H9 (cell line): ENCODE data around the gene HGS. TPM values are rescaled to one million over a fixed set of nuclear protein-coding genes. Genes with fewer than 3 reads are reported as not detected.

Experiments
- DNase-seq: peaks from one replicate; pipeline ENCODE4 v3.0.0-alpha.2; 2017
- H2AFZ ChIP-seq: one replicate; pipeline ENCODE4 v1.6.1; 2013; ENCODE audit warnings: mild to moderate bottlenecking, low read length, control low read depth, moderate library complexity
- H2AK5ac ChIP-seq: 2 replicates; pipeline ENCODE4 v1.6.1; 2013; ENCODE audit warnings: low read length, control low read depth, mixed read lengths; ENCODE audit not compliant: insufficient read length
- H2BK120ac ChIP-seq: one replicate; pipeline ENCODE4 v1.6.1; 2013; ENCODE audit warnings: low read depth, mild to moderate bottlenecking, low read length, control low read depth, inconsistent platforms; ENCODE audit not compliant: poor library complexity, severe bottlenecking
- H2BK12ac ChIP-seq: 2 replicates; pipeline ENCODE4 v1.6.1; 2013; ENCODE audit warnings: low read length, control low read depth, mixed read lengths, low read depth; ENCODE audit not compliant: insufficient read length
- H2BK15ac ChIP-seq: 2 replicates; pipeline ENCODE4 v1.6.1; 2013; ENCODE audit warnings: low read depth, low read length, control low read depth
- H2BK20ac ChIP-seq: one replicate; pipeline ENCODE4 v1.6.1; 2013; ENCODE audit warnings: low read depth, mild to moderate bottlenecking, low read length, control low read depth, inconsistent platforms; ENCODE audit not compliant: poor library complexity, severe bottlenecking
- H2BK5ac ChIP-seq: 2 replicates; pipeline ENCODE4 v1.6.1; 2013; ENCODE audit warnings: low read length, control low read depth, mixed read lengths; ENCODE audit not compliant: insufficient read length
- H3K14ac ChIP-seq: 2 replicates; pipeline ENCODE4 v1.6.1; 2013; ENCODE audit warnings: low read length, control low read depth; ENCODE audit not compliant: insufficient read depth
- H3K18ac ChIP-seq: 2 replicates; pipeline ENCODE4 v1.6.1; 2013; ENCODE audit warnings: low read depth, mild to moderate bottlenecking, mixed read lengths, low read length, control low read depth; ENCODE audit not compliant: insufficient read length
- H3K23ac ChIP-seq: 2 replicates; pipeline ENCODE4 v1.6.1; 2013; ENCODE audit warnings: low read length, control low read depth, mixed read lengths, low read depth; ENCODE audit not compliant: insufficient read length
- H3K23me2 ChIP-seq: 2 replicates; pipeline ENCODE4 v1.6.1; 2013; ENCODE audit warnings: low read depth, mild to moderate bottlenecking, mixed read lengths, low read length, control low read depth; ENCODE audit not compliant: insufficient read length, poor library complexity, severe bottlenecking
- H3K27ac ChIP-seq: 2 replicates; pipeline ENCODE4 v1.5.1; 2013; ENCODE audit warnings: low read length, control low read depth, mixed read lengths, low read depth; ENCODE audit not compliant: insufficient read length
- H3K27me3 ChIP-seq: 2 replicates; pipeline ENCODE4 v1.6.1; 2013; ENCODE audit warnings: low read length, control low read depth, inconsistent platforms; ENCODE audit not compliant: insufficient read depth
- H3K4ac ChIP-seq: 2 replicates; pipeline ENCODE4 v1.6.1; 2013; ENCODE audit warnings: low read depth, mild to moderate bottlenecking, control low read depth, inconsistent platforms, low read length, moderate library complexity
- H3K4me1 ChIP-seq: 2 replicates; pipeline ENCODE4 v1.6.1; 2013; ENCODE audit warnings: low read length, control low read depth, inconsistent platforms; ENCODE audit not compliant: insufficient read depth
- H3K4me2 ChIP-seq: 2 replicates; pipeline ENCODE4 v1.6.1; 2013; ENCODE audit warnings: low read length, control low read depth, mixed read lengths; ENCODE audit not compliant: insufficient read length, insufficient read depth
- H3K56ac ChIP-seq: 2 replicates; pipeline ENCODE4 v1.6.1; 2013; ENCODE audit warnings: low read depth, mild to moderate bottlenecking, mixed read lengths, low read length, control low read depth; ENCODE audit not compliant: insufficient read length
- H3K79me1 ChIP-seq: 2 replicates; pipeline ENCODE4 v1.6.1; 2013; ENCODE audit warnings: low read depth, mild to moderate bottlenecking, moderate library complexity, low read length, control low read depth, inconsistent platforms; ENCODE audit not compliant: insufficient read depth, poor library complexity, severe bottlenecking
- H3K79me2 ChIP-seq: 2 replicates; pipeline ENCODE4 v1.6.1; 2013; ENCODE audit warnings: low read length, control low read depth, inconsistent platforms; ENCODE audit not compliant: insufficient read depth
- H3K9ac ChIP-seq: 2 replicates; pipeline ENCODE4 v1.6.1; 2013; ENCODE audit warnings: low read length, control low read depth, mixed read lengths; ENCODE audit not compliant: insufficient read length; ENCODE audit errors: extremely low read depth
- H3K9me3 ChIP-seq: one replicate; pipeline ENCODE4 v1.6.1; 2013; ENCODE audit warnings: low read depth, low read length, inconsistent platforms; ENCODE audit not compliant: control insufficient read depth
- H3T11ph ChIP-seq: one replicate; pipeline ENCODE4 v1.6.1; 2013; ENCODE audit warnings: mild to moderate bottlenecking, low read length, control low read depth, inconsistent platforms
- H4K20me1 ChIP-seq: one replicate; pipeline ENCODE4 v1.6.1; 2013; ENCODE audit not compliant: control insufficient read depth, insufficient read length, insufficient read depth
- H4K5ac ChIP-seq: 2 replicates; pipeline ENCODE4 v1.6.1; 2013; ENCODE audit warnings: low read depth, mild to moderate bottlenecking, mixed read lengths, low read length, control low read depth; ENCODE audit not compliant: insufficient read length
- H4K8ac ChIP-seq: replicated peaks from 2 replicates; pipeline ENCODE4 v1.6.1; 2013; ENCODE audit warnings: low read length, control low read depth, mixed read lengths, low read depth; ENCODE audit not compliant: insufficient read length
- H4K91ac ChIP-seq: 2 replicates; pipeline ENCODE4 v1.6.1; 2013; ENCODE audit warnings: low read depth, mild to moderate bottlenecking, moderate library complexity, mixed read lengths, low read length, control low read depth; ENCODE audit not compliant: insufficient read length
- H3K27ac Mint-ChIP-seq, 3 experiments: 2 replicates in 2 of 3; 3 replicates in 1 of 3; pipeline ENCODE4 v1.8.0; 2020 to 2021; ENCODE audit warnings: mixed read lengths in 3 of 3, mild to moderate bottlenecking in 1 of 3, moderate library complexity in 1 of 3
- H3K27me3 Mint-ChIP-seq: 2 replicates; pipeline ENCODE4 v1.8.0; 2021; ENCODE audit warnings: low read depth, mild to moderate bottlenecking, moderate library complexity, mixed read lengths
- H3K36me3 Mint-ChIP-seq, 3 experiments: 2 replicates in 2 of 3; 3 replicates in 1 of 3; pipeline ENCODE4 v1.8.0; 2020 to 2021; ENCODE audit warnings: low read depth in 3 of 3, mixed read lengths in 3 of 3; ENCODE audit not compliant: insufficient read depth in 1 of 3
- H3K4me1 Mint-ChIP-seq, 2 experiments: 2 replicates each; pipeline ENCODE4 v1.8.0; 2020; ENCODE audit warnings: mixed read lengths in 2 of 2
- H3K4me3 Mint-ChIP-seq, 2 experiments: 2 replicates in 1 of 2; 3 replicates in 1 of 2; pipeline ENCODE4 v1.8.0; 2020 to 2021; ENCODE audit warnings: mild to moderate bottlenecking in 2 of 2, mixed read lengths in 2 of 2, moderate library complexity in 1 of 2
- H3K9me3 Mint-ChIP-seq, 2 experiments: 2 replicates in 1 of 2; 3 replicates in 1 of 2; pipeline ENCODE4 v1.8.0; 2020; ENCODE audit warnings: mild to moderate bottlenecking in 2 of 2, mixed read lengths in 2 of 2, moderate library complexity in 1 of 2
- CTCF ChIP-seq: fragments of 200-600 bp; sonication (generic); conservative IDR thresholded peaks from 3 replicates; pipeline ENCODE4 v1.8.0; 2021; ENCODE audit warnings: antibody characterized with exemption, mild to moderate bottlenecking
- WGBS: extraction: QIAGEN DNeasy Blood & Tissue Kit; methylation state at CpG from one replicate; pipeline ENCODE4 v1.1.7; 2013; ENCODE audit warnings: missing lambda C conversion rate, low lambda C conversion rate, mixed read lengths; ENCODE audit not compliant: insufficient read length; ENCODE audit errors: extremely low coverage; 5-methylcytosine and 5-hydroxymethylcytosine counted together
- total RNA-seq: library from RNA; stranded (reverse); gene quantifications from 2 replicates; pipeline ENCODE4 v1.2.1, GENCODE V29; 2021

Gene HGS
- total RNA-seq, 1 experiment from 2014 or later: 106 TPM

- Histone ChIP-seq H4K5ac (no peak overlapping the region), H4K20me1 (no peaks in the 10 kb centered on the region), H3K4me2 (no peak overlapping the region), H2AK5ac (no peak overlapping the region), H4K8ac (no peak overlapping the region), H3K56ac (no peak overlapping the region), H3K4ac (no peak overlapping the region), H3K14ac (no peak overlapping the region), H3K18ac (no peak overlapping the region), H3K23me2 (peaks cover 23% of the 10 kb centered on the region), H3T11ph (no peak overlapping the region), H3K9me3 (no peaks in the 10 kb centered on the region), H3K27me3 (no peaks in the 10 kb centered on the region), H3K79me1 (peaks cover 8% of the 10 kb centered on the region), H2BK12ac (no peak overlapping the region), H3K4me1 (0 out of 2 replicates have a peak, but pooled peaks cover 4% of the 10 kb centered on the region), H4K91ac (no peak overlapping the region), H3K27ac (no peak overlapping the region), H2BK15ac (no peak overlapping the region), H3K79me2 (peaks cover 8% of the 10 kb centered on the region; the same call in 1 of the 2 replicates), H2AFZ (no peak overlapping the region), H2BK20ac (no peak overlapping the region), H3K23ac (no peak overlapping the region), H2BK120ac (no peak overlapping the region), H3K9ac (no peak overlapping the region), H2BK5ac (no peak overlapping the region)
- peaks cover 16 to 27% of the 10 kb centered on the region in 2 experiments for H3K4me1 Mint-ChIP-seq
- WGBS: no CpG with 5 or more reads among the region's 30 CpGs
- H3K4me3 Mint-ChIP-seq: peak overlapping the region; percentile 49 to 69
- no peaks in the 10 kb centered on the region; the same call in 1 of the 2 replicates for H3K27me3 Mint-ChIP-seq
- no peaks in the 10 kb centered on the region for H3K9me3 Mint-ChIP-seq
- peaks cover 30 to 67% (median 40%) of the 10 kb centered on the region in 3 experiments for H3K36me3 Mint-ChIP-seq
- TF ChIP-seq CTCF: no peak
- H3K27ac Mint-ChIP-seq: peak overlapping the region in 1 of 3 experiments; percentile 82; a peak in 2 of 7 replicates
- DNase-seq: no peak
Measured at GRCh38 chr17:81705518-81706231, 21.9 kb downstream of the HGS start.
